Right lobe of liver (tissue), 6 donors: ENCODE results near the gene SDK1. TPM values are rescaled to one million over a fixed set of nuclear protein-coding genes. Genes with fewer than 3 reads are reported as not detected.

Experiments used
- ATAC-seq, 4 donors: fragments of 200-7000 bp; cut with Tn5 transposase; one replicate each; pipeline ENCODE4 v1.9.1; 2020; ENCODE audit warnings: mild to moderate bottlenecking in 4 of 4, moderate library complexity in 4 of 4
- DNase-seq, 3 donors: peaks; one replicate each; pipeline ENCODE4 v3.0.0-alpha.2; 2020
- H3K27ac ChIP-seq, 3 donors: fragments of 200-600 bp; one replicate each; pipeline ENCODE4 v1.8.0; 2022
- H3K27me3 ChIP-seq, 2 donors: fragments of 200-600 bp; one replicate each; pipeline ENCODE4 v1.8.0; 2022
- H3K36me3 ChIP-seq, 4 donors: fragments of 200-600 bp; sonication (generic) in 1 of 4; one replicate each; pipeline versions ENCODE4 v1.5.1 to v1.8.0; 2017 to 2022; ENCODE audit warnings: control low read depth in 1 of 4
- H3K4me1 ChIP-seq, 4 donors: fragments of 200-600 bp; sonication (generic) in 1 of 4; one replicate each; pipeline versions ENCODE4 v1.5.1 to v1.8.0; 2017 to 2022; ENCODE audit warnings: control low read depth in 1 of 4
- H3K4me3 ChIP-seq, 3 donors: fragments of 200-600 bp; one replicate each; pipeline ENCODE4 v1.8.0; 2022
- H3K9me3 ChIP-seq, 4 donors: fragments of 200-600 bp; sonication (generic) in 1 of 4; one replicate each; pipeline versions ENCODE4 v1.5.1 to v1.8.0; 2017 to 2022; ENCODE audit warnings: control low read depth in 1 of 4
- POLR2A ChIP-seq: fragments of 450-650 bp; IDR thresholded peaks from one replicate; pipeline ENCODE4 v1.6.1; 2017; ENCODE audit warnings: antibody characterized with exemption, mild to moderate bottlenecking
- WGBS: methylation state at CpG from one replicate; pipeline ENCODE4 v1.1.6; 2018; ENCODE audit warnings: low coverage, low lambda C conversion rate; ENCODE audit not compliant: insufficient coverage; ENCODE audit errors: missing lambda C conversion rate; 5-methylcytosine and 5-hydroxymethylcytosine counted together
- intact Hi-C, 2 donors: fragments of 100-400 bp; cut with DNase I; formaldehyde crosslinking; loops; one replicate each; pipeline versions ENCODE4 v1.11.2 to v1.14.1; 2022
- total RNA-seq, 6 experiments: library from RNA; depleted of rRNA in 2 of 6; stranded (reverse); fragments of >200 nt in 2 of 6; fragmentation: NEBNext Ultra II Directional in 3 of 6; extraction: Animal tissue kit (Norgen Biotek cat#: 25700) in 3 of 6; gene quantifications; one replicate each; pipeline versions ENCODE4 v1.1.0 to v1.2.4, GENCODE V29; 2016 to 2023
- TF ChIP-seq, protein P1 (sequence below), 4 donors: fragments of 200-600 bp in 3 of 4; fragments of 450-650 bp in 1 of 4; IDR thresholded peaks; one replicate each; pipeline versions ENCODE4 v1.5.1 to v1.8.0; 2016 to 2022; ENCODE audit warnings: antibody characterized with exemption in 4 of 4, mild to moderate bottlenecking in 2 of 4
- donor health status: DM: no; HTN: yes; CAD: no.
- donor health status: DM: no; HTN: no; CAD: no.
- donor health status: DM: no; HTN: no; CAD: no.
- donor health status: DM: no; HTN: yes; CAD: no.
- donor health status: DM: no; HTN: yes; CAD: no.

Gene SDK1
- total RNA-seq, 6 experiments from 2014 or later = 0.07 to 1.4 (median 0.65) TPM

- no peak for TF ChIP-seq POLR2A
- TF ChIP-seq, protein P1, sequence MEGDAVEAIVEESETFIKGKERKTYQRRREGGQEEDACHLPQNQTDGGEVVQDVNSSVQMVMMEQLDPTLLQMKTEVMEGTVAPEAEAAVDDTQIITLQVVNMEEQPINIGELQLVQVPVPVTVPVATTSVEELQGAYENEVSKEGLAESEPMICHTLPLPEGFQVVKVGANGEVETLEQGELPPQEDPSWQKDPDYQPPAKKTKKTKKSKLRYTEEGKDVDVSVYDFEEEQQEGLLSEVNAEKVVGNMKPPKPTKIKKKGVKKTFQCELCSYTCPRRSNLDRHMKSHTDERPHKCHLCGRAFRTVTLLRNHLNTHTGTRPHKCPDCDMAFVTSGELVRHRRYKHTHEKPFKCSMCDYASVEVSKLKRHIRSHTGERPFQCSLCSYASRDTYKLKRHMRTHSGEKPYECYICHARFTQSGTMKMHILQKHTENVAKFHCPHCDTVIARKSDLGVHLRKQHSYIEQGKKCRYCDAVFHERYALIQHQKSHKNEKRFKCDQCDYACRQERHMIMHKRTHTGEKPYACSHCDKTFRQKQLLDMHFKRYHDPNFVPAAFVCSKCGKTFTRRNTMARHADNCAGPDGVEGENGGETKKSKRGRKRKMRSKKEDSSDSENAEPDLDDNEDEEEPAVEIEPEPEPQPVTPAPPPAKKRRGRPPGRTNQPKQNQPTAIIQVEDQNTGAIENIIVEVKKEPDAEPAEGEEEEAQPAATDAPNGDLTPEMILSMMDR (IDR thresholded peaks at IDR 0.05) = no peak
- Histone ChIP-seq H3K27ac (no peak overlapping the region), H3K4me3 (no peak overlapping the region), H3K36me3 (no peaks in the 10 kb centered on the region), H3K27me3 (no peaks in the 10 kb centered on the region), H3K4me1 (no peaks in the 10 kb centered on the region), H3K9me3 (no peaks in the 10 kb centered on the region)
- DNase-seq = no peak
- intact Hi-C loops = no loop called here
- no peak for ATAC-seq
- 65% methylated on average over 7 of the region's 9 CpGs for WGBS
Observed at GRCh38 chr7:3267966-3268690, 32.9 kb upstream of the SDK1 start.

- Histone ChIP-seq H3K27ac (no peak overlapping the region), H3K27me3 (no peaks in the 10 kb centered on the region), H3K9me3 (no peaks in the 10 kb centered on the region), H3K36me3 (no peaks in the 10 kb centered on the region), H3K4me1 (no peaks in the 10 kb centered on the region), H3K4me3 (no peak overlapping the region)
- DNase-seq = no peak
- intact Hi-C loops = no loop called here
- ATAC-seq = no peak
- TF ChIP-seq, protein P1 (IDR thresholded peaks at IDR 0.05) = no peak
- no peak for TF ChIP-seq POLR2A
Observed at GRCh38 chr7:3270362-3270761, 30.7 kb upstream of the SDK1 start.

GRCh38 chr7:3271298-3271697 lies 29.8 kb upstream of the SDK1 start:
- no peak overlapping the region for H3K4me3 ChIP-seq
- no peak overlapping the region for H3K27ac ChIP-seq
- no peaks in the 10 kb centered on the region for H3K36me3 ChIP-seq
- ATAC-seq (no peak), DNase-seq (no peak)
- WGBS = 59% methylated on average over 2 of the region's 2 CpGs
- intact Hi-C loops = no loop called here
- TF ChIP-seq POLR2A = no peak
- TF ChIP-seq, protein P1 (IDR thresholded peaks at IDR 0.05) = no peak
- H3K9me3 ChIP-seq = no peaks in the 10 kb centered on the region
- no peaks in the 10 kb centered on the region for H3K27me3 ChIP-seq
- H3K4me1 ChIP-seq = no peaks in the 10 kb centered on the region

GRCh38 chr7:3272691-3273141 lies 28.3 kb upstream of the SDK1 start:
- Histone ChIP-seq H3K27ac (no peak overlapping the region), H3K4me3 (no peak overlapping the region), H3K27me3 (no peaks in the 10 kb centered on the region), H3K4me1 (no peaks in the 10 kb centered on the region), H3K36me3 (no peaks in the 10 kb centered on the region), H3K9me3 (no peaks in the 10 kb centered on the region)
- 55% methylated on average over 2 of the region's 2 CpGs for WGBS
- intact Hi-C loops = no loop called here
- no peak for TF ChIP-seq POLR2A
- TF ChIP-seq, protein P1 (IDR thresholded peaks at IDR 0.05) = no peak
- no peak for DNase-seq
- ATAC-seq = no peak
